CD14-positive monocyte (primary cell): ENCODE data around the gene PHF21B. TPM values are rescaled to one million over a fixed set of nuclear protein-coding genes. Genes with fewer than 3 reads are reported as not detected.
"Not testable (repeated sequence)": the region's sequence is repeated elsewhere in the genome, so short reads cannot be mapped to it uniquely, and the experiment has no call there.

Source experiments
- DNase-seq, 3 donors: peaks; one replicate each; pipeline ENCODE4 v3.0.0-alpha.2; 2011 to 2022
- H2AFZ ChIP-seq: 2 replicates; pipeline ENCODE4 v1.6.0; 2012; ENCODE audit warnings: mild to moderate bottlenecking, low read depth, low read length, inconsistent platforms; ENCODE audit not compliant: insufficient read depth, poor library complexity, severe bottlenecking
- H3K27ac ChIP-seq, 2 donors: 1 replicate in 1 of 2; 2 replicates in 1 of 2; pipeline ENCODE4 v1.5.1; 2012 to 2013; ENCODE audit warnings: low read length in 2 of 2, control low read depth in 1 of 2, inconsistent platforms in 1 of 2, low read depth in 1 of 2, mild to moderate bottlenecking in 1 of 2
- H3K27me3 ChIP-seq, 2 donors: one replicate each; pipeline versions ENCODE4 v1.6.0 to v1.6.1; 2011 to 2013; ENCODE audit warnings: low read length in 2 of 2; ENCODE audit not compliant: control insufficient read depth in 2 of 2, insufficient read depth in 2 of 2
- H3K36me3 ChIP-seq, 2 donors: replicated peaks in 1 of 2; 1 replicate in 1 of 2; 2 replicates in 1 of 2; pipeline versions ENCODE4 v1.5.1 to v1.6.1; 2012 to 2013; ENCODE audit warnings: low read length in 2 of 2, control low read depth in 1 of 2, inconsistent platforms in 1 of 2, mild to moderate bottlenecking in 1 of 2; ENCODE audit not compliant: insufficient read depth in 2 of 2, control insufficient read depth in 1 of 2
- H3K4me1 ChIP-seq, 2 donors: 1 replicate in 1 of 2; 2 replicates in 1 of 2; pipeline versions ENCODE4 v1.5.1 to v1.6.1; 2012 to 2013; ENCODE audit warnings: low read length in 2 of 2, control low read depth in 1 of 2, inconsistent platforms in 1 of 2, mild to moderate bottlenecking in 1 of 2, moderate library complexity in 1 of 2; ENCODE audit not compliant: insufficient read depth in 2 of 2, control insufficient read depth in 1 of 2
- H3K4me2 ChIP-seq: replicated peaks from 2 replicates; pipeline ENCODE3; 2012; ENCODE audit warnings: low read length, moderate library complexity, mild to moderate bottlenecking; ENCODE audit not compliant: poor library complexity, severe bottlenecking; ENCODE audit errors: extremely low read depth
- H3K4me3 ChIP-seq, 3 experiments: fragments of 200-600 bp in 1 of 3; sonication (generic) in 1 of 3; replicated peaks in 1 of 3; 1 replicate in 2 of 3; 2 replicates in 1 of 3; pipeline ENCODE4 v1.5.1; 2011 to 2013; ENCODE audit warnings: low read length in 3 of 3, mild to moderate bottlenecking in 3 of 3, control low read depth in 2 of 3, low read depth in 2 of 3, inconsistent platforms in 1 of 3, moderate library complexity in 1 of 3
- H3K79me2 ChIP-seq: 2 replicates; pipeline ENCODE4 v1.6.0; 2012; ENCODE audit warnings: mild to moderate bottlenecking, control low read depth, inconsistent platforms, low read length, moderate library complexity; ENCODE audit not compliant: insufficient read depth
- H3K9ac ChIP-seq: 2 replicates; pipeline ENCODE4 v1.6.0; 2017; ENCODE audit warnings: low read length, mild to moderate bottlenecking; ENCODE audit not compliant: insufficient read depth, poor library complexity, severe bottlenecking
- H3K9me3 ChIP-seq, 2 donors: replicated peaks in 1 of 2; 1 replicate in 1 of 2; 2 replicates in 1 of 2; pipeline versions ENCODE4 v1.5.1 to v1.6.1; 2012 to 2013; ENCODE audit warnings: low read length in 2 of 2, control low read depth in 1 of 2; ENCODE audit not compliant: control insufficient read depth in 1 of 2, insufficient read depth in 1 of 2
- H4K20me1 ChIP-seq: 2 replicates; pipeline ENCODE4 v1.6.0; 2012; ENCODE audit warnings: mild to moderate bottlenecking, low read length, control low read depth, moderate library complexity; ENCODE audit not compliant: insufficient read depth
- H3K27ac Mint-ChIP-seq, 7 donors: one replicate each; pipeline ENCODE4 v1.8.0; 2020; ENCODE audit warnings: mild to moderate bottlenecking in 7 of 7, mixed read lengths in 7 of 7, moderate library complexity in 6 of 7, inconsistent platforms in 2 of 7
- H3K27me3 Mint-ChIP-seq, 3 donors: one replicate each; pipeline ENCODE4 v1.8.0; 2021 to 2022; ENCODE audit warnings: low read depth in 3 of 3, mild to moderate bottlenecking in 3 of 3, mixed read lengths in 3 of 3, moderate library complexity in 3 of 3, inconsistent platforms in 1 of 3
- H3K36me3 Mint-ChIP-seq, 2 donors: one replicate each; pipeline ENCODE4 v1.8.0; 2020; ENCODE audit warnings: mixed read lengths in 2 of 2, inconsistent platforms in 1 of 2, mild to moderate bottlenecking in 1 of 2
- H3K4me1 Mint-ChIP-seq: one replicate; pipeline ENCODE4 v1.8.0; 2020; ENCODE audit warnings: mild to moderate bottlenecking, mixed read lengths
- H3K4me3 Mint-ChIP-seq, 2 donors: one replicate each; pipeline ENCODE4 v1.8.0; 2020; ENCODE audit warnings: mild to moderate bottlenecking in 2 of 2, mixed read lengths in 2 of 2, moderate library complexity in 1 of 2
- H3K9me3 Mint-ChIP-seq, 7 donors: one replicate each; pipeline ENCODE4 v1.8.0; 2020 to 2022; ENCODE audit warnings: mixed read lengths in 7 of 7, mild to moderate bottlenecking in 6 of 7, moderate library complexity in 6 of 7, inconsistent platforms in 2 of 7
- WGBS: methylation state at CpG from one replicate; pipeline ENCODE4 v1.1.5; 2013; ENCODE audit warnings: missing lambda C conversion rate; ENCODE audit not compliant: insufficient coverage; 5-methylcytosine and 5-hydroxymethylcytosine counted together
- intact Hi-C, 2 donors: fragments of 100-400 bp; cut with micrococcal nuclease; formaldehyde crosslinking; loops; one replicate each; pipeline versions ENCODE4 v1.15.0 to v1.15.1; 2023
- polyA plus RNA-seq, 3 donors: library from polyadenylated mRNA; depleted of rRNA in 1 of 3; unstranded in 2 of 3; stranded (reverse) in 1 of 3; fragments of 300-500 nt in 2 of 3; fragments of >200 nt in 1 of 3; fragmentation: Illumina TruSeq in 2 of 3; gene quantifications; 1 replicate in 2 of 3; 2 replicates in 1 of 3; pipeline ENCODE4 v1.2.3, GENCODE V29; 2012 to 2021
- TF ChIP-seq, protein P1 (sequence below): fragments of 200-600 bp; IDR thresholded peaks from one replicate; pipeline ENCODE4 v1.8.0; 2022; ENCODE audit warnings: antibody characterized with exemption, mild to moderate bottlenecking

Gene PHF21B
- polyA plus RNA-seq, 3 donors: not detected

DNA sequence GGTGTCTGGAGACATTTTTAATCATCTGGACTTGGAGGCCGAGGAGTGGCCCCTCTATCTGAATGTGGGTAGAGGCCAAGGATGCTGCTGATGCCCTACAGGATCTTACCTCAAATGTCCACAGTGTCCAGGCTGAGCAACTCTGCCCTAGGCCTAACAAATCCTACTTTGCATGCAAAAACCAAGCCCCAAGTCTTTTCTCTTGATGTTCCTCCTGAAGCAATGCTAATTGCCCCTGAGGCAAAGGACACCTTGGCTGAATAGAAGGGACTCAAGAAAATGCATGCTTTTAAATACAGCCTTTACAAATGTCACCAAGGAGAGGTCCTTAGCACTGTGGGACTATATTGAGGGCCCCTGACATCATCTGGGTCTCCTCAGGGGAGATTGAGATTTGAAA is 43.8 kb upstream of the PHF21B start:
- 60% methylated on average over 1 of the region's 1 CpG for WGBS
- no peaks in the 10 kb centered on the region for H3K4me1 ChIP-seq
- H2AFZ ChIP-seq: no peak overlapping the region
- intact Hi-C loops: no loop called here
- no peak overlapping the region for H3K27ac ChIP-seq
- no peak overlapping the region for H3K4me2 ChIP-seq
- TF ChIP-seq, protein P1, sequence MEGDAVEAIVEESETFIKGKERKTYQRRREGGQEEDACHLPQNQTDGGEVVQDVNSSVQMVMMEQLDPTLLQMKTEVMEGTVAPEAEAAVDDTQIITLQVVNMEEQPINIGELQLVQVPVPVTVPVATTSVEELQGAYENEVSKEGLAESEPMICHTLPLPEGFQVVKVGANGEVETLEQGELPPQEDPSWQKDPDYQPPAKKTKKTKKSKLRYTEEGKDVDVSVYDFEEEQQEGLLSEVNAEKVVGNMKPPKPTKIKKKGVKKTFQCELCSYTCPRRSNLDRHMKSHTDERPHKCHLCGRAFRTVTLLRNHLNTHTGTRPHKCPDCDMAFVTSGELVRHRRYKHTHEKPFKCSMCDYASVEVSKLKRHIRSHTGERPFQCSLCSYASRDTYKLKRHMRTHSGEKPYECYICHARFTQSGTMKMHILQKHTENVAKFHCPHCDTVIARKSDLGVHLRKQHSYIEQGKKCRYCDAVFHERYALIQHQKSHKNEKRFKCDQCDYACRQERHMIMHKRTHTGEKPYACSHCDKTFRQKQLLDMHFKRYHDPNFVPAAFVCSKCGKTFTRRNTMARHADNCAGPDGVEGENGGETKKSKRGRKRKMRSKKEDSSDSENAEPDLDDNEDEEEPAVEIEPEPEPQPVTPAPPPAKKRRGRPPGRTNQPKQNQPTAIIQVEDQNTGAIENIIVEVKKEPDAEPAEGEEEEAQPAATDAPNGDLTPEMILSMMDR: no peak
- Mint-ChIP-seq H3K4me3 (no peak overlapping the region), H3K27ac (no peak overlapping the region), H3K27me3 (peaks cover 10 to 26% (median 14%) of the 10 kb centered on the region in 3 donors), H3K4me1 (no peaks in the 10 kb centered on the region), H3K36me3 (no peaks in the 10 kb centered on the region), H3K9me3 (peaks cover 0 to 4% (median 0%) of the 10 kb centered on the region in 7 donors)
- no peak for DNase-seq
- no peaks in the 10 kb centered on the region for H3K79me2 ChIP-seq
- no peaks in the 10 kb centered on the region for H4K20me1 ChIP-seq
- H3K27me3 ChIP-seq: no peaks in the 10 kb centered on the region
- no peak overlapping the region for H3K4me3 ChIP-seq
- no peaks in the 10 kb centered on the region for H3K9me3 ChIP-seq
- no peak overlapping the region for H3K9ac ChIP-seq
- H3K36me3 ChIP-seq: no peaks in the 10 kb centered on the region

DNA sequence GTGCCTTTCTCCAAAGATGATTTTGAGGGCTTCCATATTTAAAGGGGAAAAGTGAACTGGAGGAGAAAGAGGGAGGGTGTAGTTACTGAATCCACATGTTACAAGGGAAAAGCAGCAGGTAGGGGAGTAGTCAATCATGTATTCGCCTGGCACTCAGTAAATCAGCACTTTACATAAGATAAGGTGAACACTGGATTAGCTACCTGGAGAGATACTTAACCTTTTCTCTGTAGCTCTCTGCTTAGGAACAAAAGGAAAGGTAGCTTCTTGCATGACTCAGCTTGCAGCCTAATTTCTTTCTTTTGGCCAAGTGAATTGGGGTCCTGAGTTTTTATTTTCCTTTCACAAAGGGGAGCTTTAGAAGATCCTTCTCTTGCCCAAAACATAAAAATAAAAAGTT is 43.3 kb upstream of the PHF21B start:
- no peak overlapping the region for H3K4me2 ChIP-seq

DNA sequence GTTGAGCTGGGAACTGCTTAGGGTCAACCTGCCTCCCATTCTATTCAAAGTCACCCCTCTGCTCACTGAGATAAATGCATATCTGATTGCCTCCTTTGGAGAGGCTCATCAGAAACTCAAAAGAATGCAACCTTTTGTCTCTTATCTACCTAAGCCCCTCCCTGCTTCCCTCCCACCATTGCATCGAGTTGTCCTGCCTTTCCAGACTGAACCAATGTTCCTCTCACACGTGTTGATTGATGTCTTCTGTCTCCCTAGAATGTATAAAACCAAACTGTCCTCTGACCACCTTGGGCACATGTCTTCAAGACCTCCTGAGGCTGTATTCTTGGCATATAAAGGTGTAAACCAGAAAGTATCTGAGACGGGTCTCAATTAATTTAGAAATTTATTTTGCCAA is 42.9 kb upstream of the PHF21B start:
- H3K4me1 ChIP-seq, H3K79me2 ChIP-seq, intact Hi-C loops, H3K36me3 ChIP-seq, DNase-seq, H3K27me3 ChIP-seq, H3K27ac Mint-ChIP-seq, H3K36me3 Mint-ChIP-seq, H4K20me1 ChIP-seq, H3K4me3 Mint-ChIP-seq, H3K9me3 ChIP-seq, H3K9me3 Mint-ChIP-seq, H3K4me1 Mint-ChIP-seq, H3K9ac ChIP-seq, H2AFZ ChIP-seq, H3K27ac ChIP-seq, H3K4me2 ChIP-seq, H3K4me3 ChIP-seq: not testable (repeated sequence)
- H3K27me3 Mint-ChIP-seq: peaks cover 8 to 26% (median 10%) of the 10 kb centered on the region in 3 donors
- WGBS: 42% methylated on average over 3 of the region's 3 CpGs

More for the DNA sequence above, 43.3 kb upstream of the PHF21B start:
- Mint-ChIP-seq H3K4me3 (no peak overlapping the region), H3K4me1 (no peaks in the 10 kb centered on the region), H3K27ac (no peak overlapping the region), H3K36me3 (no peaks in the 10 kb centered on the region), H3K27me3 (peaks cover 10 to 27% (median 13%) of the 10 kb centered on the region in 3 donors), H3K9me3 (peaks cover 0 to 7% (median 0%) of the 10 kb centered on the region in 7 donors)
- no CpG with 5 or more reads among the region's 1 CpG for WGBS
- Histone ChIP-seq H3K4me3 (no peak overlapping the region), H3K27me3 (no peaks in the 10 kb centered on the region), H3K9me3 (no peaks in the 10 kb centered on the region), H3K9ac (no peak overlapping the region), H2AFZ (no peak overlapping the region), H3K36me3 (no peaks in the 10 kb centered on the region), H4K20me1 (no peaks in the 10 kb centered on the region), H3K4me1 (no peaks in the 10 kb centered on the region), H3K79me2 (no peaks in the 10 kb centered on the region), H3K27ac (no peak overlapping the region)
- intact Hi-C loops: no loop called here
- TF ChIP-seq, protein P1: no peak
- DNase-seq: no peak
